ENCODE data around the gene CTXN1.

CTXN1 gene

GRCh38 chr19:7916103-7916954 is 9.6 kb downstream of the CTXN1 start:
- TF ChIP-seq, protein P1, sequence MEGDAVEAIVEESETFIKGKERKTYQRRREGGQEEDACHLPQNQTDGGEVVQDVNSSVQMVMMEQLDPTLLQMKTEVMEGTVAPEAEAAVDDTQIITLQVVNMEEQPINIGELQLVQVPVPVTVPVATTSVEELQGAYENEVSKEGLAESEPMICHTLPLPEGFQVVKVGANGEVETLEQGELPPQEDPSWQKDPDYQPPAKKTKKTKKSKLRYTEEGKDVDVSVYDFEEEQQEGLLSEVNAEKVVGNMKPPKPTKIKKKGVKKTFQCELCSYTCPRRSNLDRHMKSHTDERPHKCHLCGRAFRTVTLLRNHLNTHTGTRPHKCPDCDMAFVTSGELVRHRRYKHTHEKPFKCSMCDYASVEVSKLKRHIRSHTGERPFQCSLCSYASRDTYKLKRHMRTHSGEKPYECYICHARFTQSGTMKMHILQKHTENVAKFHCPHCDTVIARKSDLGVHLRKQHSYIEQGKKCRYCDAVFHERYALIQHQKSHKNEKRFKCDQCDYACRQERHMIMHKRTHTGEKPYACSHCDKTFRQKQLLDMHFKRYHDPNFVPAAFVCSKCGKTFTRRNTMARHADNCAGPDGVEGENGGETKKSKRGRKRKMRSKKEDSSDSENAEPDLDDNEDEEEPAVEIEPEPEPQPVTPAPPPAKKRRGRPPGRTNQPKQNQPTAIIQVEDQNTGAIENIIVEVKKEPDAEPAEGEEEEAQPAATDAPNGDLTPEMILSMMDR (IDR thresholded peaks at IDR 0.05; ENCODE audit: low read depth, low read length) = no peak
- DNase-seq (ENCODE audit: low read depth in 2 of 2) = peak in 1 of 2 donors; percentile 30
- H3K4me3 ChIP-seq (replicated peaks in 1 of 2; ENCODE audit: low read depth in 2 of 2, low read length in 2 of 2) = peak overlapping the region; percentile 17 to 40

DNA sequence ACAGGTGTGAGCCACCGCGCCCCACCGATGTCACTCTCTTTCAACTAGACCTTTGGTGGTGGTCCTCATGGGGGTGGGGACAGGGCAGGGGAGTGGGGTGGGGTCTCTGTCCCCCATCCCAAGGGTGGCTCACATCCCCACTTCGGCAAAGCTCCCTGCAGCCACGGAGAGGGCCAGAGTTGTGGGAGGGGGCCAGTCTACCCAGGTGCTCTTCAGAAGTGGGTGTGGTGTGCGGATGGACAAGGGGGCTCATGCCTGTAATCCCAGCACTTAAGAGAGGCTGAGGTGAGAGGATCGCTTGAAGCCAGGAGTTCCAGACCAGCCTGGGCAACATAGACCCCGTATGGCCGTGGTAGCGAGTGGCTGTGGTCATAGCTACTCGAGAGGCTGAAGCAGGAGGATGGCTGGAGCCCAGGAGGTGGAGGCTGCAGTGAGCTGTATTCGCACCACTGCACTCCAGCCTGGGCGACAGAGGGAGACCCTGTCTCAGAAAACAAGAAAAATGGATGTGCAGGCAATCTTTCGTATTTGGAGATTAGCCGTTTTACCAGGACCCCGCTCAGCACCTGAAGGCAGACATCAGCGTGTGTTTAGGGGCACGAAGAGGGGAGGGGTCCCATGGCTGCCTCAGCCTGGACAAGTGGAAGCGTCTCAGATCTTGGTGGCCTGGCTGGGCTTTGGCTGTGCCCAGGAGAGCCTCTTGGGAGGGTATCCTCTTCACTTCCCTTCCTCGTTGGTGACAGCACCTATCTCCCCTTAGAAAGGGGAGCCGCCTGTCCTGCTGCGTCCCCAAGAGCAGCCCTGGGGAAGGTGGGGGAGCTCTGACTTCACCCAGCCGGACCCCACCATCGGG is 10.5 kb downstream of the CTXN1 start:
- TF ChIP-seq, protein P1 (IDR thresholded peaks at IDR 0.05; ENCODE audit: low read depth, low read length) = no peak
- H3K4me3 ChIP-seq (replicated peaks in 1 of 2; ENCODE audit: low read depth in 2 of 2, low read length in 2 of 2) = peak overlapping the region in 1 of 2 donors; percentile 40
- DNase-seq (ENCODE audit: low read depth in 2 of 2) = no peak

GRCh38 chr19:7914598-7915045 is 11.3 kb downstream of the CTXN1 start, which contains the start of gene TGFBR3L:
Gene TGFBR3L (plus strand): TSS chr19:7914830.
- TF ChIP-seq, protein P1 (IDR thresholded peaks at IDR 0.05; ENCODE audit: low read depth, low read length) = no peak
- H3K4me3 ChIP-seq (replicated peaks in 1 of 2; ENCODE audit: low read depth in 2 of 2, low read length in 2 of 2) = no peak within 1 kb of the TSS
- DNase-seq (ENCODE audit: low read depth in 2 of 2) = no peak

DNA sequence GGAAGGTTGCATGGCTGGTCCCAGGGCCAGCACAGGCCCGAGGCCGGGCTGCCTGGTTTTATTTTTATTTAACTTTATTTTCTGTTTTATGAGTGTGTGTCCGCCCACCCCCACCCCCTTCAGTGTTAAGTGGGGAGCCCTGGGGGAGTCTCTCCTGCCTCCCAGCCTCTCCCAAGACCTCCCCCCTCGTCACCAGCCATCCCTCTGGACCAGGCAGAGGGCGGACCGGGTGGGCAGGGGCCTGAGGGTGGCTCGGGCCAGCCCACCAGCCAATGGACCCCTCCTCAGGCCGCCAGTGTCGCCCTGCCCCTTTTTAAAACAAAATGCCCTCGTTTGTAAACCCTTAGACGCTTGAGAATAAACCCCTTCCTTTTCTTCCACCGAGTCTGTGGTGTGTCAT is 11.8 kb downstream of the CTXN1 start:
- no peak for DNase-seq (ENCODE audit: low read depth in 2 of 2)
- H3K4me3 ChIP-seq (replicated peaks in 1 of 2; ENCODE audit: low read depth in 2 of 2, low read length in 2 of 2) = no peak overlapping the region
- TF ChIP-seq, protein P1 (IDR thresholded peaks at IDR 0.05; ENCODE audit: low read depth, low read length) = no peak

GRCh38 chr19:7913652-7914051 is 12.3 kb downstream of the CTXN1 start:
- TF ChIP-seq, protein P1 (IDR thresholded peaks at IDR 0.05; ENCODE audit: low read depth, low read length) = no peak
- no peak overlapping the region for H3K4me3 ChIP-seq (replicated peaks in 1 of 2; ENCODE audit: low read depth in 2 of 2, low read length in 2 of 2)
- DNase-seq (ENCODE audit: low read depth in 2 of 2) = no peak

GRCh38 chr19:7912697-7913564 is 13.0 kb downstream of the CTXN1 start:
- TF ChIP-seq, protein P1 (IDR thresholded peaks at IDR 0.05; ENCODE audit: low read depth, low read length) = no peak
- no peak for DNase-seq (ENCODE audit: low read depth in 2 of 2)
- no peak overlapping the region for H3K4me3 ChIP-seq (replicated peaks in 1 of 2; ENCODE audit: low read depth in 2 of 2, low read length in 2 of 2)

Data from cardiac fibroblast (primary cell).